HL-60/S4 (cell line): ENCODE results near the gene MAPT.
"Not testable (repeated sequence)": the region's sequence is repeated elsewhere in the genome, so short reads cannot be mapped to it uniquely, and the experiment has no call there.

ENCODE experiments used
- in situ Hi-C: fragments of 300-500 bp; cut with MboI; formaldehyde crosslinking; loops from 2 replicates; pipeline ENCODE4 v1.14.3; 2022; ENCODE audit warnings: low sequenced_read_pairs

Gene MAPT

GRCh38 chr17:45896803-45897693 is 2.7 kb downstream of the MAPT start:
- in situ Hi-C loops = no loop called here

- in situ Hi-C loops = no loop called here
Observed at GRCh38 chr17:45900136-45900535, 5.8 kb downstream of the MAPT start.

GRCh38 chr17:45900723-45901415 is 6.5 kb downstream of the MAPT start:
- in situ Hi-C loops = no loop called here

- in situ Hi-C loops = no loop called here
Observed at GRCh38 chr17:45902892-45903346, 8.6 kb downstream of the MAPT start.

- in situ Hi-C loops = no loop called here
Observed at GRCh38 chr17:45904866-45905265, 10.5 kb downstream of the MAPT start.

GRCh38 chr17:45905814-45906213 is 11.5 kb downstream of the MAPT start:
- in situ Hi-C loops = no loop called here

GRCh38 chr17:45906237-45906636 is 11.9 kb downstream of the MAPT start:
- in situ Hi-C loops = no loop called here

GRCh38 chr17:45906927-45907622 is 12.7 kb downstream of the MAPT start:
- in situ Hi-C loops = no loop called here

- in situ Hi-C loops = no loop called here
Observed at GRCh38 chr17:45907750-45908395, 13.5 kb downstream of the MAPT start.

- in situ Hi-C loops = no loop called here
Observed at GRCh38 chr17:45908460-45908859, 14.1 kb downstream of the MAPT start.

- in situ Hi-C loops = no loop called here
Observed at GRCh38 chr17:45908935-45909334, 14.6 kb downstream of the MAPT start.

GRCh38 chr17:45910667-45911066 is 16.3 kb downstream of the MAPT start:
- in situ Hi-C loops = no loop called here

GRCh38 chr17:45912319-45912718 is 18.0 kb downstream of the MAPT start:
- in situ Hi-C loops = no loop called here

- in situ Hi-C loops = not testable (repeated sequence)
Observed at GRCh38 chr17:45913030-45913429, 18.7 kb downstream of the MAPT start.

GRCh38 chr17:45914047-45914717 is 19.8 kb downstream of the MAPT start:
- in situ Hi-C loops = no loop called here

- in situ Hi-C loops = no loop called here
Observed at GRCh38 chr17:45915263-45915662, 20.9 kb downstream of the MAPT start.

- in situ Hi-C loops = no loop called here
Observed at GRCh38 chr17:45917081-45917480, 22.7 kb downstream of the MAPT start.

GRCh38 chr17:45918241-45918745 is 23.9 kb downstream of the MAPT start:
- in situ Hi-C loops = no loop called here

- in situ Hi-C loops = no loop called here
Observed at GRCh38 chr17:45919136-45919535, 24.8 kb downstream of the MAPT start.

GRCh38 chr17:45920083-45920482 is 25.7 kb downstream of the MAPT start:
- in situ Hi-C loops = no loop called here
